Nephron progenitor cell (in vitro differentiated cells): ENCODE results near the gene PEX16.
"Not testable (repeated sequence)": the region's sequence is repeated elsewhere in the genome, so short reads cannot be mapped to it uniquely, and the experiment has no call there.

Experiments used
- DNase-seq: peaks from one replicate; pipeline ENCODE4 v3.0.0; 2021
- H3K27ac Mint-ChIP-seq: 2 replicates; pipeline ENCODE4 v1.8.0; 2021; ENCODE audit warnings: mild to moderate bottlenecking, moderate library complexity, mixed read lengths
- H3K27me3 Mint-ChIP-seq: 2 replicates; pipeline ENCODE4 v1.8.0; 2021; ENCODE audit warnings: mild to moderate bottlenecking, low read depth, mixed read lengths; ENCODE audit not compliant: poor library complexity
- H3K36me3 Mint-ChIP-seq: 2 replicates; pipeline ENCODE4 v1.8.0; 2021; ENCODE audit warnings: low read depth, mixed read lengths
- H3K4me1 Mint-ChIP-seq: 2 replicates; pipeline ENCODE4 v1.8.0; 2021; ENCODE audit warnings: mixed read lengths
- H3K4me3 Mint-ChIP-seq: 2 replicates; pipeline ENCODE4 v1.8.0; 2021; ENCODE audit warnings: mild to moderate bottlenecking, moderate library complexity, mixed read lengths
- H3K9me3 Mint-ChIP-seq: 2 replicates; pipeline ENCODE4 v1.8.0; 2021; ENCODE audit warnings: mild to moderate bottlenecking, moderate library complexity, mixed read lengths
- TF ChIP-seq, protein P1 (sequence below): fragments of 200-600 bp; sonication (generic); IDR thresholded peaks from 2 replicates; pipeline ENCODE4 v1.5.0; 2021; ENCODE audit warnings: antibody characterized with exemption

The PEX16 gene

DNA sequence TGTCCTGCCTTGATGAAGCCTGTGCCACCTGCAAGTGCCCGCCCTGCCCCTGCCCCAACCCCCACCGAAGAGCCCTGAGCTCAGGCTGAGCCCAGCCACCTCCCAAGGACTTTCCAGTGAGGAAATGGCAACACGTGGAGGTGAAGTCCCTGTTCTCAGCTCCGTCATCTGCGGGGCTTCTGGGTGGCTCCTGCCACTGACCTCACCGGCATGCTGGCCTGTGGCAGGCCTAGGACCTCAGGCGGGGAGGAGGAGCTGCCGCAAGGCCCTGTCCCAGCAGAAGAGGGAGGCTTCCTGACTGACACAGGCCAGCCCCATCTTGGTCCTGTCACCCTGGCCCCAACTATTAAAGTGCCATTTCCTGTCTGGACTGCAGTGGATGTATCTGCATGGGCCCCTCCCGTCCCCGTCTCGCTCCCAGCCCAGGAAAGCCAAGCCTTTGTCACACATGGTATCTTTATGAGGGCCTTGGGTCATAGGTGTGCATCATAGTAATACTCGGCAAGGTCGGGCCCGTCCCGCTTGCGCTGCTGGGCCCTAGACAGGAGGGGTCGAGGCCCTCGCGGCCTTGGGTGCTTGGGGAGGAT is 11.5 kb downstream of the PEX16 start:
- no peak for DNase-seq
- TF ChIP-seq, protein P1, sequence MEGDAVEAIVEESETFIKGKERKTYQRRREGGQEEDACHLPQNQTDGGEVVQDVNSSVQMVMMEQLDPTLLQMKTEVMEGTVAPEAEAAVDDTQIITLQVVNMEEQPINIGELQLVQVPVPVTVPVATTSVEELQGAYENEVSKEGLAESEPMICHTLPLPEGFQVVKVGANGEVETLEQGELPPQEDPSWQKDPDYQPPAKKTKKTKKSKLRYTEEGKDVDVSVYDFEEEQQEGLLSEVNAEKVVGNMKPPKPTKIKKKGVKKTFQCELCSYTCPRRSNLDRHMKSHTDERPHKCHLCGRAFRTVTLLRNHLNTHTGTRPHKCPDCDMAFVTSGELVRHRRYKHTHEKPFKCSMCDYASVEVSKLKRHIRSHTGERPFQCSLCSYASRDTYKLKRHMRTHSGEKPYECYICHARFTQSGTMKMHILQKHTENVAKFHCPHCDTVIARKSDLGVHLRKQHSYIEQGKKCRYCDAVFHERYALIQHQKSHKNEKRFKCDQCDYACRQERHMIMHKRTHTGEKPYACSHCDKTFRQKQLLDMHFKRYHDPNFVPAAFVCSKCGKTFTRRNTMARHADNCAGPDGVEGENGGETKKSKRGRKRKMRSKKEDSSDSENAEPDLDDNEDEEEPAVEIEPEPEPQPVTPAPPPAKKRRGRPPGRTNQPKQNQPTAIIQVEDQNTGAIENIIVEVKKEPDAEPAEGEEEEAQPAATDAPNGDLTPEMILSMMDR: no peak
- H3K4me1 Mint-ChIP-seq: peaks cover 20% of the 10 kb centered on the region
- H3K4me3 Mint-ChIP-seq: no peak overlapping the region
- no peaks in the 10 kb centered on the region for H3K36me3 Mint-ChIP-seq
- H3K27me3 Mint-ChIP-seq: no peaks in the 10 kb centered on the region
- no peaks in the 10 kb centered on the region for H3K9me3 Mint-ChIP-seq
- H3K27ac Mint-ChIP-seq: peak overlapping the region; percentile 49

DNA sequence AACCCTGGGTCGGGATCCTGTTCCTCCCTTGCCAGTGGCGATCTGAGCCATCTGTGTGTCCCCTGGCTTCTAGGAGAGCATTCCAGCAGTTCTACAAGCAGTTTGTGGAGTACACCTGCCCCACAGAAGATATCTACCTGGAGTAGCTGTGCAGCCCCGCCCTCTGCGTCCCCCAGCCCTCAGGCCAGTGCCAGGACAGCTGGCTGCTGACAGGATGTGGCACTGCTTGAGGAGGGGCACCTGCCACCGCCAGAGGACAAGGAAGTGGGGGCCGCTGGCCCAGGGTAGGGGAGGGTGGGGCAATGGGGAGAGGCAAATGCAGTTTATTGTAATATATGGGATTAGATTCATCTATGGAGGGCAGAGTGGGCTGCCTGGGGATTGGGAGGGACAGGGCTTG is 12.1 kb downstream of the PEX16 start:
- not testable (repeated sequence) for H3K9me3 Mint-ChIP-seq, DNase-seq, H3K27me3 Mint-ChIP-seq, H3K36me3 Mint-ChIP-seq, H3K4me3 Mint-ChIP-seq, H3K27ac Mint-ChIP-seq
- peaks cover 25% of the 10 kb centered on the region for H3K4me1 Mint-ChIP-seq

DNA sequence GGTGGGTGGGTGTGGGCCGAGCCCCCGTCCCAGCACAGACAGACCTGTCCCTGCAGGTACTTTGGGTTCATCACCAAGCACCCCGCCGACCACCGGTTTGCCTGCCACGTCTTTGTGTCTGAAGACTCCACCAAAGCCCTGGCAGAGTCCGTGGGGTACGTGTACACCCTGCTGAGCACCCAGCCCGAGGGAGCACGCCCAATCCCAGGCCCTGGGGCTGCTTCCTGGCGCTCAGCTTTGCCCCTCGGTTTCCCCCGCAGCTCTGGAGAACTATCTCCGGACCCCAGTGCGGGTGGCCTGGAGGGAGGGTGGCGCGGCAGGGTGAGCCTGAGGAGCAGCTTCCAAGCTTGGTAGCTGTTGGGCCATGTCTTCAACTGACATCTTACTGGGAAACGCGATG is 12.6 kb downstream of the PEX16 start:
- H3K4me1 Mint-ChIP-seq: peaks cover 29% of the 10 kb centered on the region
- TF ChIP-seq, protein P1: no peak
- DNase-seq: no peak
- H3K9me3 Mint-ChIP-seq: no peaks in the 10 kb centered on the region
- H3K4me3 Mint-ChIP-seq: no peak overlapping the region
- no peak overlapping the region for H3K27ac Mint-ChIP-seq
- H3K36me3 Mint-ChIP-seq: no peaks in the 10 kb centered on the region
- peaks cover 6% of the 10 kb centered on the region for H3K27me3 Mint-ChIP-seq

DNA sequence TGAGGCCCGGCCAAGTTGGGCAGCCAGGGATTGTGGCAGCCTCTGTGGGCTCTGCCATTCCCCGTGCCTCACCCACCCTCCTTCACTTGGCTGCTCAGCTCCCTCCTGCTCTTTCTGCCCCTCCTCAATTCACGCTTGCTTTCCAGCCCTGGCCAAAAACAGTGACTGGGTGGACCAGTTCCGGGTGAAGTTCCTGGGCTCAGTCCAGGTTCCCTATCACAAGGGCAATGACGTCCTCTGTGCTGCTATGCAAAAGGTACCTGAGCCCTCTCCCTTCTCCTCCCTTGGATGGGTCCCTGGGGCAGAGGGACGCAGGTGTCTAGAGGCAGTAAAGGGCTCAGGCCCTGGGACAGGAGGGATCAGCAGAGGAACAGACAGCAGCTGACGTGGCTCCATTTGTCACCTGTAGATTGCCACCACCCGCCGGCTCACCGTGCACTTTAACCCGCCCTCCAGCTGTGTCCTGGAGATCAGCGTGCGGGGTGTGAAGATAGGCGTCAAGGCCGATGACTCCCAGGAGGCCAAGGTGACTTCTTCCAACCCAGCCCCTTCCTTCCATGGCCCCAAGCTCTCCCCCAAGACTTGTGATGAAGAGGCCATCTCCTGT is 13.3 kb downstream of the PEX16 start:
- Mint-ChIP-seq H3K4me3 (no peak overlapping the region), H3K9me3 (no peaks in the 10 kb centered on the region), H3K27me3 (peaks cover 6% of the 10 kb centered on the region), H3K36me3 (no peaks in the 10 kb centered on the region), H3K27ac (no peak overlapping the region), H3K4me1 (peaks cover 29% of the 10 kb centered on the region)
- TF ChIP-seq, protein P1: no peak
- DNase-seq: no peak

DNA sequence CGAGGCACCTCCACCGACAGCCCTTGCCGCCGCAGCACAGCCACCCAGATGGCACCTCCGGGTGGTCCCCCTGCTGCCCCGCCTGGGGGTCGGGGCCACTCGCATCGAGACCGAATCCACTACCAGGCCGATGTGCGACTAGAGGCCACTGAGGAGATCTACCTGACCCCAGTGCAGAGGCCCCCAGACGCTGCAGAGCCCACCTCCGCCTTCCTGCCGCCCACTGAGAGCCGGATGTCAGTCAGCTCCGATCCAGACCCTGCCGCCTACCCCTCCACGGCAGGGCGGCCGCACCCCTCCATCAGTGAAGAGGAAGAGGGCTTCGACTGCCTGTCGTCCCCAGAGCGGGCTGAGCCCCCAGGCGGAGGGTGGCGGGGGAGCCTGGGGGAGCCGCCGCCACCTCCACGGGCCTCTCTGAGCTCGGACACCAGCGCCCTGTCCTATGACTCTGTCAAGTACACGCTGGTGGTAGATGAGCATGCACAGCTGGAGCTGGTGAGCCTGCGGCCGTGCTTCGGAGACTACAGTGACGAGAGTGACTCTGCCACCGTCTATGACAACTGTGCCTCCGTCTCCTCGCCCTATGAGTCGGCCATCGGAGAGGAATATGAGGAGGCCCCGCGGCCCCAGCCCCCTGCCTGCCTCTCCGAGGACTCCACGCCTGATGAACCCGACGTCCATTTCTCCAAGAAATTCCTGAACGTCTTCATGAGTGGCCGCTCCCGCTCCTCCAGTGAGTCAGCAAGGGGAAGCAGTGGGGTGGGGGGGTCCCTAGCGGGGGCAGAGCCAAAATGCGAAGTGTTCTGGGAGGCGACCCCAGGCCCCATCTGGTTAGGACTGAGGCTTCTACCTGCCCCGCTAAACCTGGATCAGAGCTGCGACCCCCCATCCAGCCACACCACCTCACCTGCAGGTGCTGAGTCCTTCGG is 15.0 kb downstream of the PEX16 start:
- H3K36me3 Mint-ChIP-seq: no peaks in the 10 kb centered on the region
- DNase-seq: no peak
- no peak overlapping the region for H3K27ac Mint-ChIP-seq
- no peaks in the 10 kb centered on the region for H3K9me3 Mint-ChIP-seq
- TF ChIP-seq, protein P1: no peak
- H3K27me3 Mint-ChIP-seq: peaks cover 6% of the 10 kb centered on the region
- peaks cover 39% of the 10 kb centered on the region for H3K4me1 Mint-ChIP-seq
- H3K4me3 Mint-ChIP-seq: no peak overlapping the region

DNA sequence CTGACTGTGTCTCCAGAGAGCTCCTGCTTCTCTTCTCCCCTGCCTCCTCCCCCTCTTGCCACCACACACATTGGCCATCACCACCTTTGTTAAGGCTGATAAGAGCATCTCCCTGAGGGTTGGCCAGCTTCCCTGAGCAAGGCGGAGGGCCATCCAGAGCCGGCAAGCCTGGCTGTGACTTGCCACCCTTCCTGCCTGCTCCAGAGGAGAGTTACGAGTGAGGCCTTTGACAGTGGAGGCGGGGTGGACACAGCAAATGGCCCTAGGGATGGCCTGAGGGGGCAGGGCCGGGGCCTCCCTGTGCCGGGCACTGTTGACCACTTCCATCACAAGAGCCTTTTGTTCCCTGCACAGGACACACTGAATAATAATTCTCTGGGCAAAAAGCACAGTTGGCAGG is 16.1 kb downstream of the PEX16 start:
- H3K27me3 Mint-ChIP-seq: peaks cover 6% of the 10 kb centered on the region
- peak overlapping the region; percentile 86 for H3K4me3 Mint-ChIP-seq

More for the DNA sequence above, 16.1 kb downstream of the PEX16 start:
- peaks cover 45% of the 10 kb centered on the region for H3K4me1 Mint-ChIP-seq
- H3K27ac Mint-ChIP-seq: peak overlapping the region; percentile 48
- H3K36me3 Mint-ChIP-seq: no peaks in the 10 kb centered on the region
- no peaks in the 10 kb centered on the region for H3K9me3 Mint-ChIP-seq
- TF ChIP-seq, protein P1: no peak
- DNase-seq: no peak
